GM23338 (cell line): ENCODE results near the gene PKN3. TPM values are rescaled to one million over a fixed set of nuclear protein-coding genes. Genes with fewer than 3 reads are reported as not detected.
A peak's percentile ranks its signal among the peaks of the same experiment; 100 is the strongest.
"Not testable (repeated sequence)": the region's sequence is repeated elsewhere in the genome, so short reads cannot be mapped to it uniquely, and the experiment has no call there.

Experiments
- ATAC-seq: fragments of 200-7000 bp; cut with Tn5 transposase; 3 replicates; pipeline ENCODE4 v1.9.1; 2020
- DNase-seq: peaks from one replicate; pipeline ENCODE4 v3.0.0-alpha.2; 2015; ENCODE audit warnings: low spot score
- H2AFZ ChIP-seq: fragments of 200-600 bp; sonication (generic); 2 replicates; pipeline ENCODE4 v1.8.0; 2016; ENCODE audit warnings: antibody characterized with exemption, mild to moderate bottlenecking, moderate library complexity
- H3F3A ChIP-seq: fragments of 200-600 bp; sonication (generic); replicated peaks from 2 replicates; pipeline ENCODE4 v1.8.0; 2017; ENCODE audit warnings: antibody characterized with exemption, mixed run types, low read depth
- H3K27ac ChIP-seq: fragments of 200-600 bp; sonication (generic); 2 replicates; pipeline ENCODE4 v1.6.1; 2016; ENCODE audit warnings: low read depth
- H3K27me3 ChIP-seq: fragments of 200-600 bp; sonication (generic); 2 replicates; pipeline ENCODE4 v1.8.0; 2016; ENCODE audit warnings: mild to moderate bottlenecking, mixed run types, moderate library complexity; ENCODE audit not compliant: insufficient read depth
- H3K36me3 ChIP-seq: fragments of 200-600 bp; sonication (generic); 2 replicates; pipeline ENCODE4 v1.8.0; 2016; ENCODE audit warnings: mild to moderate bottlenecking; ENCODE audit not compliant: insufficient read depth
- H3K4me1 ChIP-seq: fragments of 200-600 bp; sonication (generic); 2 replicates; pipeline ENCODE4 v1.8.0; 2016; ENCODE audit warnings: mild to moderate bottlenecking, moderate library complexity; ENCODE audit not compliant: insufficient read depth
- H3K4me2 ChIP-seq: fragments of 200-600 bp; sonication (generic); 2 replicates; pipeline ENCODE4 v1.7.1; 2017; ENCODE audit warnings: mixed run types
- H3K4me3 ChIP-seq: fragments of 200-600 bp; sonication (generic); 2 replicates; pipeline ENCODE4 v1.6.1; 2016; ENCODE audit warnings: mixed run types
- H3K79me2 ChIP-seq: fragments of 200-600 bp; sonication (generic); replicated peaks from 2 replicates; pipeline ENCODE4 v1.8.0; 2017; ENCODE audit warnings: mild to moderate bottlenecking; ENCODE audit not compliant: insufficient read depth
- H3K9me2 ChIP-seq: fragments of 200-600 bp; sonication (generic); 2 replicates; pipeline ENCODE4 v1.8.0; 2017; ENCODE audit not compliant: insufficient read depth
- H4K20me1 ChIP-seq: fragments of 200-600 bp; sonication (generic); replicated peaks from 2 replicates; pipeline ENCODE4 v1.8.0; 2017; ENCODE audit warnings: mild to moderate bottlenecking; ENCODE audit not compliant: insufficient read depth
- H3K27ac Mint-ChIP-seq: 2 replicates; pipeline ENCODE4 v1.8.0; 2020; ENCODE audit warnings: inconsistent platforms, mild to moderate bottlenecking, moderate library complexity, mixed read lengths
- H3K27me3 Mint-ChIP-seq: 3 replicates; pipeline ENCODE4 v1.8.0; 2022; ENCODE audit warnings: low read depth, mild to moderate bottlenecking, moderate library complexity, mixed read lengths, inconsistent platforms; ENCODE audit not compliant: insufficient read depth, poor library complexity
- H3K36me3 Mint-ChIP-seq: 3 replicates; pipeline ENCODE4 v1.8.0; 2021; ENCODE audit warnings: low read depth, mild to moderate bottlenecking, inconsistent platforms, moderate library complexity, mixed read lengths
- H3K4me1 Mint-ChIP-seq: 3 replicates; pipeline ENCODE4 v1.8.0; 2020; ENCODE audit warnings: mild to moderate bottlenecking, inconsistent platforms, mixed read lengths
- H3K4me3 Mint-ChIP-seq: 3 replicates; pipeline ENCODE4 v1.8.0; 2021; ENCODE audit warnings: moderate library complexity, mild to moderate bottlenecking, inconsistent platforms, mixed read lengths
- H3K9me3 Mint-ChIP-seq: 3 replicates; pipeline ENCODE4 v1.8.0; 2020; ENCODE audit warnings: moderate library complexity, mild to moderate bottlenecking, inconsistent platforms, mixed read lengths
- CREB1 ChIP-seq: fragments of 250-450 bp; sonication (Bioruptor Pico); IDR thresholded peaks from 2 replicates; pipeline ENCODE4 v1.5.0; 2020; ENCODE audit warnings: low read depth, mild to moderate bottlenecking, moderate library complexity
- JUNB ChIP-seq: IDR thresholded peaks from one replicate; pipeline ENCODE4 v1.6.1; 2016; ENCODE audit warnings: antibody characterized with exemption; ENCODE audit not compliant: unreplicated experiment
- POLR2AphosphoS5 ChIP-seq: IDR thresholded peaks from 2 replicates; pipeline ENCODE4 v1.6.1; 2016; ENCODE audit warnings: antibody characterized with exemption, low read depth
- REST ChIP-seq: IDR thresholded peaks from one replicate; pipeline ENCODE4 v1.6.1; 2018; ENCODE audit warnings: antibody characterized with exemption; ENCODE audit not compliant: unreplicated experiment
- ZNF331 ChIP-seq: fragments of 250-450 bp; sonication (Bioruptor Pico); IDR thresholded peaks from 2 replicates; pipeline ENCODE4 v1.5.0; 2020; ENCODE audit warnings: low read depth, mild to moderate bottlenecking, moderate library complexity
- polyA plus RNA-seq: library from polyadenylated mRNA; unstranded; fragments of >200 nt; fragmentation: Nextera tagmentation; extraction: Ambion mirVana; gene quantifications from 2 replicates; pipeline ENCODE4 v1.2.1, GENCODE V29; 2016
- total RNA-seq: library from RNA; depleted of rRNA; stranded (reverse); fragments of >200 nt; shearing (Covaris generic); gene quantifications from 2 replicates; pipeline ENCODE4 v1.2.3, GENCODE V29; 2014

The PKN3 gene
- total and polyA plus RNA-seq, 2 experiments from 2014 or later, result 6.2 to 17.7 TPM

GRCh38 chr9:128696923-128697707, 5.2 kb upstream of the PKN3 start:
- Mint-ChIP-seq H3K4me3 (0 out of 3 replicates have a peak overlapping the region, but pooled peaks have one; percentile 30), H3K27ac (no peak overlapping the region), H3K4me1 (no peaks in the 10 kb centered on the region; the same call in 2 of the 3 replicates), H3K27me3 (peaks cover 20% of the 10 kb centered on the region), H3K36me3 (peaks cover 57% of the 10 kb centered on the region), H3K9me3 (no peaks in the 10 kb centered on the region; the same call in 2 of the 3 replicates)
- Histone ChIP-seq H3K27ac (peak overlapping the region; percentile 29; the same call in 1 of the 2 replicates), H2AFZ (no peak overlapping the region), H3K79me2 (peaks cover 23% of the 10 kb centered on the region), H3K4me1 (no peaks in the 10 kb centered on the region), H3K36me3 (peaks cover 47% of the 10 kb centered on the region), H4K20me1 (peaks cover 30% of the 10 kb centered on the region), H3F3A (peaks cover 70% of the 10 kb centered on the region), H3K27me3 (no peaks in the 10 kb centered on the region), H3K9me2 (no peaks in the 10 kb centered on the region), H3K4me2 (no peak overlapping the region), H3K4me3 (no peak overlapping the region)
- ATAC-seq (peak; percentile 17), DNase-seq (no peak)
- no peak for TF ChIP-seq ZNF331 (CRISPR knock-in tag)
- TF ChIP-seq POLR2AphosphoS5, result peak; percentile 62

GRCh38 chr9:128699096-128699795, 3.1 kb upstream of the PKN3 start:
- H3K79me2 ChIP-seq, H3K4me2 ChIP-seq, H3K9me2 ChIP-seq, H3K27ac Mint-ChIP-seq, H3K4me3 Mint-ChIP-seq, H2AFZ ChIP-seq, H3K4me1 Mint-ChIP-seq, H3K27ac ChIP-seq, H3K9me3 Mint-ChIP-seq, H3K4me1 ChIP-seq, ATAC-seq, DNase-seq, H3K4me3 ChIP-seq, H3K27me3 ChIP-seq: not testable (repeated sequence)
- Histone ChIP-seq H3F3A (peaks cover 53% of the 10 kb centered on the region), H4K20me1 (peaks cover 13% of the 10 kb centered on the region; the same call in 1 of the 2 replicates), H3K36me3 (peaks cover 26% of the 10 kb centered on the region)
- Mint-ChIP-seq H3K27me3 (peaks cover 25% of the 10 kb centered on the region), H3K36me3 (peaks cover 36% of the 10 kb centered on the region)

GRCh38 chr9:128701227-128701854, 962 bp upstream of the PKN3 start:
- Histone ChIP-seq H3K36me3 (peaks cover 5% of the 10 kb centered on the region; the same call in 1 of the 2 replicates), H3K9me2 (no peaks in the 10 kb centered on the region), H4K20me1 (0 out of 2 replicates have a peak, but pooled peaks cover 2% of the 10 kb centered on the region), H3K27me3 (no peaks in the 10 kb centered on the region; the same call in 1 of the 2 replicates), H3K4me3 (no peak overlapping the region), H3K27ac (0 out of 2 replicates have a peak overlapping the region, but pooled peaks have one; percentile 39), H3K79me2 (no peaks in the 10 kb centered on the region), H3F3A (peaks cover 40% of the 10 kb centered on the region), H3K4me1 (peaks cover 5% of the 10 kb centered on the region; the same call in 1 of the 2 replicates), H2AFZ (no peak overlapping the region), H3K4me2 (no peak overlapping the region)
- Mint-ChIP-seq H3K4me1 (peaks cover 5% of the 10 kb centered on the region; the same call in 1 of the 3 replicates), H3K27ac (no peak overlapping the region), H3K4me3 (peak overlapping the region; percentile 83; the same call in 2 of the 3 replicates), H3K9me3 (no peaks in the 10 kb centered on the region; the same call in 2 of the 3 replicates), H3K36me3 (peaks cover 15% of the 10 kb centered on the region), H3K27me3 (peaks cover 25% of the 10 kb centered on the region)
- TF ChIP-seq REST, result no peak
- no peak for TF ChIP-seq ZNF331 (CRISPR knock-in tag)
- TF ChIP-seq JUNB, result no peak
- no peak for TF ChIP-seq CREB1 (CRISPR knock-in tag)
- no peak for DNase-seq
- ATAC-seq, result no peak
